Colonic mucosa (tissue), 4 donors: ENCODE data around the gene LMF2. TPM values are rescaled to one million over a fixed set of nuclear protein-coding genes. Genes with fewer than 3 reads are reported as not detected.
A peak's percentile ranks its signal among the peaks of the same experiment; 100 is the strongest.

Source experiments
- DNase-seq: peaks from one replicate; pipeline ENCODE4 v3.0.0-alpha.2; 2020
- H3K27ac ChIP-seq: fragments of 200-600 bp; one replicate; pipeline ENCODE4 v1.8.0; 2021
- H3K27me3 ChIP-seq: fragments of 200-600 bp; one replicate; pipeline ENCODE4 v1.8.0; 2021
- H3K36me3 ChIP-seq: fragments of 200-600 bp; one replicate; pipeline ENCODE4 v1.8.0; 2021
- H3K4me1 ChIP-seq: fragments of 200-600 bp; one replicate; pipeline ENCODE4 v1.8.0; 2021; ENCODE audit warnings: mild to moderate bottlenecking
- H3K4me3 ChIP-seq: fragments of 200-600 bp; one replicate; pipeline ENCODE4 v1.8.0; 2021
- H3K9ac ChIP-seq, 2 donors: one replicate each; pipeline ENCODE4 v1.7.0; 2013; ENCODE audit warnings: control low read depth in 2 of 2, low read depth in 2 of 2, low read length in 2 of 2
- H3K9me3 ChIP-seq: fragments of 200-600 bp; one replicate; pipeline ENCODE4 v1.8.0; 2021
- CTCF ChIP-seq: fragments of 200-600 bp; IDR thresholded peaks from one replicate; pipeline ENCODE4 v1.8.0; 2022; ENCODE audit warnings: antibody characterized with exemption, mild to moderate bottlenecking
- intact Hi-C: fragments of 100-400 bp; cut with DNase I; formaldehyde crosslinking; loops from one replicate; pipeline ENCODE4 v1.14.1; 2022
- total RNA-seq, 2 donors: library from RNA; stranded (reverse); fragmentation: NEBNext Ultra II Directional in 1 of 2; extraction: Animal tissue kit (Norgen Biotek cat#: 25700) in 1 of 2; gene quantifications; one replicate each; pipeline ENCODE4 v1.2.1, GENCODE V29; 2021
- donor health status: healthy.
- donor health status: DM: no; HTN: no; CAD: no.
- donor health status: DM: no; HTN: no; CAD: no.

Gene LMF2
- total RNA-seq, 2 donors from 2014 or later, result 51.1 to 60.0 TPM

- no peaks in the 10 kb centered on the region for H3K9me3 ChIP-seq
- peaks cover 10% of the 10 kb centered on the region for H3K36me3 ChIP-seq
- H3K4me1 ChIP-seq, result peaks cover 12% of the 10 kb centered on the region
- intact Hi-C loops, result loop anchor here (5.0 kb wide), 1 partner anchor 38 kb away; the partner anchor contains the start of gene SYCE3
- TF ChIP-seq CTCF, result no peak
- H3K9ac ChIP-seq, result peak overlapping the region; percentile 86
- DNase-seq, result peak; percentile 67
- H3K27me3 ChIP-seq, result no peaks in the 10 kb centered on the region
- H3K27ac ChIP-seq, result peak overlapping the region; percentile 100
- H3K4me3 ChIP-seq, result peak overlapping the region; percentile 85
These were observed 16.5 kb upstream of the LMF2 start for GRCh38 chr22:50523806-50524675.

GRCh38 chr22:50523458-50523805 lies 15.9 kb upstream of the LMF2 start:
- DNase-seq, result no peak
- Histone ChIP-seq H3K4me3 (no peak overlapping the region), H3K9me3 (no peaks in the 10 kb centered on the region), H3K36me3 (peaks cover 10% of the 10 kb centered on the region), H3K4me1 (peaks cover 10% of the 10 kb centered on the region), H3K27me3 (no peaks in the 10 kb centered on the region), H3K9ac (peak overlapping the region in 1 of 2 donors; percentile 86), H3K27ac (peak overlapping the region; percentile 100)
- TF ChIP-seq CTCF, result no peak
- intact Hi-C loops, result loop anchor here (5.0 kb wide), 1 partner anchor 39 kb away; the partner anchor contains the start of gene SYCE3

GRCh38 chr22:50522806-50523438 lies 15.4 kb upstream of the LMF2 start:
- intact Hi-C loops, result loop anchor here (5.0 kb wide), 1 partner anchor 39 kb away; the partner anchor contains the start of gene SYCE3
- no peak for DNase-seq
- no peak for TF ChIP-seq CTCF
- Histone ChIP-seq H3K27ac (no peak overlapping the region), H3K9me3 (no peaks in the 10 kb centered on the region), H3K27me3 (no peaks in the 10 kb centered on the region), H3K36me3 (peaks cover 15% of the 10 kb centered on the region), H3K4me1 (peaks cover 10% of the 10 kb centered on the region), H3K4me3 (no peak overlapping the region), H3K9ac (no peak overlapping the region)

GRCh38 chr22:50522208-50522805 lies 14.8 kb upstream of the LMF2 start:
- no peaks in the 10 kb centered on the region for H3K27me3 ChIP-seq
- no peak for DNase-seq
- peaks cover 15% of the 10 kb centered on the region for H3K36me3 ChIP-seq
- peaks cover 10% of the 10 kb centered on the region for H3K4me1 ChIP-seq
- no peak overlapping the region for H3K27ac ChIP-seq
- no peak overlapping the region for H3K4me3 ChIP-seq
- no peak overlapping the region for H3K9ac ChIP-seq
- intact Hi-C loops, result loop anchor here (5.0 kb wide), 1 partner anchor 40 kb away; the partner anchor contains the start of gene SYCE3
- TF ChIP-seq CTCF, result no peak
- H3K9me3 ChIP-seq, result no peaks in the 10 kb centered on the region

- TF ChIP-seq CTCF, result no peak
- Histone ChIP-seq H3K4me1 (peaks cover 10% of the 10 kb centered on the region), H3K9ac (no peak overlapping the region), H3K27me3 (no peaks in the 10 kb centered on the region), H3K27ac (no peak overlapping the region), H3K4me3 (no peak overlapping the region), H3K36me3 (peaks cover 15% of the 10 kb centered on the region), H3K9me3 (no peaks in the 10 kb centered on the region)
- intact Hi-C loops, result loop anchor here (5.0 kb wide), 1 partner anchor 41 kb away; the partner anchor contains the start of gene SYCE3
- DNase-seq, result no peak
These were observed 14.2 kb upstream of the LMF2 start for GRCh38 chr22:50521710-50522109.
